Activated effector memory CD4-positive, alpha-beta T cell treated with Interleukin-2 at 50 U/mL for 16 hours (primary cell): ENCODE results near the gene MAGEC2.

ENCODE experiments used
- DNase-seq: peaks from one replicate; pipeline ENCODE4 v3.0.0-alpha.2; 2020

Gene MAGEC2, protein sequence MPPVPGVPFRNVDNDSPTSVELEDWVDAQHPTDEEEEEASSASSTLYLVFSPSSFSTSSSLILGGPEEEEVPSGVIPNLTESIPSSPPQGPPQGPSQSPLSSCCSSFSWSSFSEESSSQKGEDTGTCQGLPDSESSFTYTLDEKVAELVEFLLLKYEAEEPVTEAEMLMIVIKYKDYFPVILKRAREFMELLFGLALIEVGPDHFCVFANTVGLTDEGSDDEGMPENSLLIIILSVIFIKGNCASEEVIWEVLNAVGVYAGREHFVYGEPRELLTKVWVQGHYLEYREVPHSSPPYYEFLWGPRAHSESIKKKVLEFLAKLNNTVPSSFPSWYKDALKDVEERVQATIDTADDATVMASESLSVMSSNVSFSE

DNA sequence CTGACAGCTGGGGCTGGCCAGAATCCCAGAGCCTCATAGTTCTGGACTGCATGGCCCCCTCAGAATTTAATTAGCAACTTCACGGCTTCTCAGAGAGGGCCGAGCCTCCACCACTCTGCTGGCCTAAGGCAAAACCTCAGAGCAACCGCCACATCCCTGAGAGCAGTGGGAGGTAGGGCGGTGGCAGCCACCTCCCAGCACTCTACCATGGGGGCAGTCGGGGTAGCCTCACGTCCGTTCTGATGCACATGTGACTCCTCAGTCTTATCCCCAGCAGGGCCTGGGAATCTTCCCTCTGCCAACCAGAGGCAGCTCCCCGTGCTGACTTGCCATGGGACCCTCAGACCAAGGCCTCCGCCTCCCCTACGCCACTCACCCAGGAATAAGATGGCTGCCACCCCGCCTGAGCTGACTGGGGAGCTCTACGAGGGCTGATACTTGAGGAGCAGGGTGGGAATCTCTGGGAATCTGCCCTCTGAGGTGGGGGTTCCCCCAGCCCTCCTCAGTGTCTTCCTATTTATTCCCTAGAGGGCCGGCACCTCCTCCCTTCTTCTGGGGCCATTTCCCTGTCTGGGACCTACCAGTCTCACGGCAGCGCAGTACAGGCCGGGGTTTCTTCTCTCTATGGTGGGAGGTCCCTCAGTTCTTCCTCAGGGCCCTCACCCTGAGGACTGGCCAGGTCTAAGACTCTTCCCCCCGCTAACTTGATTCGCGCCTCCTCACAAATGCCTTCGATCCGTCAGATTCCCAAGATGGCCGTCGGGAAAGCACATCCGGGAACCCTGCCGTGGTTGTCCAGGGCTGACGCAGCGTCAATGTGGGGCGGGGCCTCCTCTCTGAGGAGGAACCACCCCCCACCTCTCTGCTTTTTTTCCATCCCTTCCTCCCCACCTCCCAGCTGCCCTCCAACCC is at the start of gene MAGEC2:
Gene MAGEC2 (minus strand): TSS at position 769 of the 912 bp plus-strand sequence. CDS start 1,303 bp downstream, outside the sequence.
- no peak for DNase-seq

DNA sequence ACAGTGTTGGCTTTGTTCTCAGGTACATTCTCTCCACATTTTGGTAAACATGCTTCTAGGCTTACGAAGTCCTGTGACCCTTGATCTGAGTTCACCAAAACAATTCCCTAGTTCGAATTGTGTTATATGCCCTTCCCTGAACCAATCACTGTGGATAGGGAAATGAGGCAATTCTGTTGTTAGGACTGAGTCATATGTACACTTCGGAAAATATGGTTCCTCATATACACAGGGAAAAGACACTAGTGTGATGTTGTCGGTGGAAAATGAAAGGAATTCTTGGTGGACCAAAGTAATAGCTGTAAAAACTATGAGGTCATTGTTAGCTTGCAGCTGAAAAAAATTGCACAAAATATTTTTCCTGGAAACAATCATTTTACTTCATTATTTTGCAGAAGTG is 46.6 kb upstream of the MAGEC2 start:
- no peak for DNase-seq

- no peak for DNase-seq
Observed at GRCh38 chrX:142251202-142251601, 46.1 kb upstream of the MAGEC2 start.

GRCh38 chrX:142250502-142250901 is 45.4 kb upstream of the MAGEC2 start:
- DNase-seq, result no peak

GRCh38 chrX:142249721-142250120 is 44.6 kb upstream of the MAGEC2 start:
- no peak for DNase-seq

DNA sequence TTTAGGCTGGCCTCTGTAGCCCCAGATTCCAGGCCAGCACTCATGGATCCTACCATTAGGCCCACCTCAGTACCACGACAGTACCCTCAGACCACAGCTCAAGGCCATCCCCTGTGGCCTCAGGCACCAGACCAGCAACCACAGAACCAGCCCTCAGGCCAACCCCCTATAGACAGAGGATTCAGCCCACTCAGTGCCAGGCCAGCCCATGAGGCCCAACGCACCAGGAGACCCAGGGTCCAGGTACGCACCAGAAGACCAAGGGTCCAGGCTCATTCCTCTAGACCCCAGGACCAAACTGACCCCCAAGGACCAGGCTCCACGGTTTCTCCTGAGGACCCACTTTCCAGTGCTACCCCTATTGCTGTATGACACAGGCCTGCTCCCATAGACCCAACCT is 39.5 kb upstream of the MAGEC2 start:
- DNase-seq, result no peak

DNA sequence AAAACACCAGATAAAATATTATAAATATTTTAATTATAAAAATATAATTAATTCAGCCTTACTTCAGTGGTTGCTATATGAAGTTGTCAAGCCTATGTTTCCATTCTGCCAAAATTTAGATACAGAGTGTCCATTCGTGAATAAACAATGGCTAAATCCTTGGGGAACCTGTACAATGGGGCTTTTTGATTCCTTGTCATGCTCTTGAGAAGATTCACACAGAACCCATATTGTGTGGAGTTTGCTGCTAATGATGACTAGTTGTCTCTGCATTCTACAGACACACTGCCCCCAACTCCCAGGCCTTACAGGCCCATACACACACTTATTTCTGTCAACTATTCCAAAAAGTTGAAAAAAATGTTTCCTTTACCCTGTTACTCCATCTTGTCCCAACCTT is 33.4 kb upstream of the MAGEC2 start:
- no peak for DNase-seq

DNA sequence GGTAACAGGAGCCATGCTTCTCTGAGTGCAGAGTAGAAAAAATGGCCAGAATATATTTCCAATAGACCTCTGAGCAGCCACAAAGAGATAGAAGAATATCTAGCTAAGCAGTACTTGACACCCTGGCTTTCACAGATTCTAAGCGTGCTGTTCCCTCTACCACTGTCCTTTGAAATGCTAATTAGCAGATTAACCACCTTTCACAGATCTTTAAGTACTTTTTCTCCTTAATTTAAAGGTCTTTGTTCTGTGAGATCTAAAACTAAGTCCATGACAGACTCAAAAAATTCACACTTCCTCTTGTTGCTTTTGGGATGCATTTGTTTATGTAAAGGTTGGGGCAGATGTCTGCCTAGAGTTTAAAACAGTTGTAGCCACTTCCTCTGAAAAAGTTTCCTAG is 28.3 kb upstream of the MAGEC2 start:
- no peak for DNase-seq

DNA sequence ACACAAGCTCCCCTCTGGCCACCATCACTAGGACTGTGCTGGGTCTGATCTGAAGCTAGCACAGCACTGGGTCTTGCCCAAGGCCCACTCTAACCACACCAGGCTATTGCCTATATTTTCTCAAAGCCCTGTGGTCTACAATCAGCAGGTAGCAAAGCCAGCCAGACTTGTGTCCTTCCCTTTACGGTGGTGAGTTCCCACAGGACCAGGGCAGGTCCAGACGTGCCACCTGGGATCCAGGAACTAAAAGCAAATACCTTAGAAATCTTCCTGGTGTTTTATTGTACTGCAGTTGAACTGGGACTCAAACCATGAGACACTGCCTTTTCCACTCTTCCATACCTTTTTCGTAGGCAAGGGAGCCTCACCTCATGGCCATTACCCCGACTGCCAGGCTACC is 9.0 kb upstream of the MAGEC2 start:
- no peak for DNase-seq

GRCh38 chrX:142201113-142201512 is 4.0 kb downstream of the MAGEC2 start:
- DNase-seq, result no peak

GRCh38 chrX:142186103-142186502 is 19.0 kb downstream of the MAGEC2 start:
- no peak for DNase-seq

GRCh38 chrX:142184756-142185602 is 20.1 kb downstream of the MAGEC2 start:
- no peak for DNase-seq

GRCh38 chrX:142156567-142156966 is 48.5 kb downstream of the MAGEC2 start:
- DNase-seq, result no peak
